ENCODE measurements around the gene HMGA1.

Gene HMGA1

GRCh38 chr6:34223956-34224940 is 12.4 kb upstream of the HMGA1 start:
- in situ Hi-C loops (cut with MboI; ENCODE audit: low sequenced_read_pairs) = no loop called here

GRCh38 chr6:34225551-34225950 is 11.1 kb upstream of the HMGA1 start:
- in situ Hi-C loops (cut with MboI; ENCODE audit: low sequenced_read_pairs) = no loop called here

DNA sequence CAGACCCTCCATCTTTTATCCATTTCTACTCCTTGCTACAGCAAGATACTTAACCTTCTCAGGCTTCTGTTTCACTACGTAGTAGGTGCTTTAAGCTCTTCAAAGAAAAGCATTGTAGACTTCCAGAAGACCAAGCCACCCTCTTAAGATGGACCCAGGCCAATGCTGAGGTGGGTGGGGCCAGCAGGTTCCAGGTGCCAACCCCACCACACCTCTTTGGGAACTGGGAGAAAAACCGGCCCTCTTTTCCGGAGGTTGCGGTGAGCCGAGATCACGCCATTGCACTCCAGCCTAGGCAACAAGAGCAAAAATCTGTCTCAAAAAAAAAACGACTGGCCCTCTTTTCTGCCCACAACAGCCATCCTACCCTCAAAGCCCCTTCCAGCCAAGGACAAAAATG is 10.6 kb upstream of the HMGA1 start:
- in situ Hi-C loops (cut with MboI; ENCODE audit: low sequenced_read_pairs) = no loop called here

DNA sequence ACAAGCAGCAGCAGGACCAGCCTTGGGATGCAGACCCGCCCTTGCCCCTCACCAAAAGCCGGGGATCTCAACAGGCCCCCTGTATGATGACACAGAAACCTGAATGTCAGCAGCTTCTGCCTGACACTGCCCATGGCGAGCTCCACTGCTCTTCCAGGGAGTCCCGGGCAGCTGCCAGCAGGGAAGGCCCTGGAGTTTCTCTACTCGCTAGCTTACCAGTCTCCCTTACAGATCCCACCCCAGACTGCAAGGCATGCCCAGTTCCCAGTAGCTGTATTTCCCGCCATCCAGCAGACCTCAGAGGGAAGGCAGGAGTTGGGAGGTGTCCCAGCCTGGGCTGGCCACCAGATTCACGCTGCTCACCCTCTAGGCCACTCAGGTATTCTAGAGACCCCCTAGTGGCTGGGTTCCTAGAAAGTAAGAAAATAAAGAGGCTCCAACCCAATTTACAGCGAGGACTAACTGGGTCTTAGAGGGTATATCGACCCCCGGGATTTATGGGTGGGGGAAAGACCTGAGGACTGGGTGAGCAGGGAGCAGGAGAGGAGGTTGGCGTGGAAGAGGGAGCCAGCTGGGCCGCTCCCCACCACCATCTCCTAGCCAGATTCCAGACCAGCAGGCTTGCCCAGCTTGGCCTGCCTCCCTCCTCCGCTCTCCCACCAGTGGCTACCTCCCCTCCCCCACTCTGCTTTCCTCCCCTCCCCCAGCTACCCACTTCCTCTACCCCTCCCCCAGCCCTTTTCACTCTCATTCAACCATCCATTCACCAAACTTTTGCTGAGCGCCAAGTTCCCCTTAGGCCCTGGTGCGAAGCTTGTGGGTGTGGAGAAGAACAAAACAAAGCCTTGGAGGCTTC is 9.7 kb upstream of the HMGA1 start:
- in situ Hi-C loops (cut with MboI; ENCODE audit: low sequenced_read_pairs) = no loop called here

DNA sequence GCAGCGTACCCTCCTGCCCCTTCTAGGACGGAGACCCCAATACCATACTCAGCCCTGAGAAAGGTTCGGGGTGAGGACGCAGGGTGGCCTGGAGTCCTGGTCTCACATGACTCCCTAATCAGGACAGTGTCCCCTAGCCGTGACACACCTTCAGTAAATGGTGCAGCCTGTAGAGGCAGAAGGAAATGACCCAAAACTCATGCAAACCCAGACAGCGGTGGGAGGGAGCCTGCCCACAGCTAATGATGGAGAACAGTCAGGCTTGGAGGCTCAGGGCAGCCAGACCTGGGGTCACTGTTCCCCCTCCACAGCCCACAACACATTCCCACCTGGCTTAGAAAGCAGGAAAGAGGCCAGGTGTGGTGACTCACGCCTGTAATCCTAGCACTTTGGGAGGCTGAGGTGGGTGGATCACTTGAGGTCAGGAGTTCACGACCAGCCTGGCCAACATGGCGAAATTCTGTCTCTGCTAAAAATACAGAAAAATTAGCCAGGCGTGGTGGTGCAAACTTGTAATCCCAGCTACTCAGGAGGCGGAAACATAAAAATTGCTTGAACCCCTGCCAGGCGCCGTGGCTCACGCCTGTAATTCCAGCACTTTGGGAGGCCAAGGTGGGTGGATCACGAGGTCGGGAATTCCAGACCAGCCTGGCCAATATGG is 8.8 kb upstream of the HMGA1 start:
- in situ Hi-C loops (cut with MboI; ENCODE audit: low sequenced_read_pairs) = no loop called here

DNA sequence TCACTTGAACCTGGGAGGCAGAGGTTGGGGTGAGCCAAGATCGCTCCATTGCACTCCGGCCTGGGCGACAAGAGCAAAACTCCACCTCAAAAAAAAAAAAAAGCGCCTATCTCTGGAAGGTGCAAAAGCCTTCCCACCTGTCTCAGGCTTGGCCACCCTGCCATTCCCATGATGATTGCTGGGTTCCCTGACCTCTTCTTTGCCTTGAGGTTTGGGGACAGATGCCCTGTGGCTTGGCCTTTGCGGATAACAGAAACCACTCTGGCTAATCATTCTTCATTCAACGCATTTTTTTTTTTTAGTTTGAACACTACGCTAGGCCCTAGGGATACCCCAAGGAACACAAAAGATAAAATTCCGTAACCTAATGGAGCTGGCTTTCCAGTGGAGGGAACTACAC is 6.8 kb upstream of the HMGA1 start:
- in situ Hi-C loops (cut with MboI; ENCODE audit: low sequenced_read_pairs) = no loop called here

- in situ Hi-C loops (cut with MboI; ENCODE audit: low sequenced_read_pairs) = no loop called here
These were observed 5.9 kb upstream of the HMGA1 start for GRCh38 chr6:34230653-34231371.

- in situ Hi-C loops (cut with MboI; ENCODE audit: low sequenced_read_pairs) = no loop called here
These were observed 4.9 kb upstream of the HMGA1 start for GRCh38 chr6:34231566-34232336.

- in situ Hi-C loops (cut with MboI; ENCODE audit: low sequenced_read_pairs) = no loop called here
These were observed 3.8 kb upstream of the HMGA1 start for GRCh38 chr6:34232901-34233300.

- in situ Hi-C loops (cut with MboI; ENCODE audit: low sequenced_read_pairs) = no loop called here
These were observed 2.8 kb upstream of the HMGA1 start for GRCh38 chr6:34233867-34234266.

DNA sequence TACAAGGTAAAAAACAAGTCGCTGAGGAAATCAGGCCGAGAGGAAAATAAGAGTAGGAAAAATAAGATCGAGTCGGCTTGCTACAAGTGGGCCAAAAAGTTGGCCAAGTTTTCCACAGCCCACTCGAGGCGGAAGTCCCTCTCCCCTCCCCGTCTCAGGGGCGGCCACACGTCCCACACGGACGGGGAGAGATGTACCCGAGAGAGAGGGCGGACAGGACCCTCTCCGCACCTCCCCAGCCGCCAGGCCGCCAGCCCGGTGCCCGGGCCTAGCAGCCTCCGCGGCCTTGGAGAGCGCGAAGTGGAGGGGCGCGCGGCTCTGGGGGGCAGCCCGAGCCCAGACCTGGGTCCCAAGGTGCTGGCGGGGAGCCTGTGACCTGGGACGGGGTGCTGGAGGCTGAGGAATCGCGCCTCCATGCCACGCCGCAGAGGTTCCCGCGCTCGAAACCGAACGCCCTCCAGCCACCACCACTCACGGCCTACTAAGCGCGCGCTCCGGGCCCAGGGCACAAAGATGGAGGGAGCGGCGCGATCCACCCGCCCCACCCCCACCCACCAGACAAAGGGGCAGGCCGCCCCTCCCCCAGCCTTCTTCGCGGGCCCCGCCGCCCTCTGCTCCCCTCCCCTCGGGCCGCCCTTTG is 1.9 kb upstream of the HMGA1 start:
- in situ Hi-C loops (cut with MboI; ENCODE audit: low sequenced_read_pairs) = no loop called here

- in situ Hi-C loops (cut with MboI; ENCODE audit: low sequenced_read_pairs) = no loop called here
These were observed 1.2 kb upstream of the HMGA1 start for GRCh38 chr6:34235307-34236130.

DNA sequence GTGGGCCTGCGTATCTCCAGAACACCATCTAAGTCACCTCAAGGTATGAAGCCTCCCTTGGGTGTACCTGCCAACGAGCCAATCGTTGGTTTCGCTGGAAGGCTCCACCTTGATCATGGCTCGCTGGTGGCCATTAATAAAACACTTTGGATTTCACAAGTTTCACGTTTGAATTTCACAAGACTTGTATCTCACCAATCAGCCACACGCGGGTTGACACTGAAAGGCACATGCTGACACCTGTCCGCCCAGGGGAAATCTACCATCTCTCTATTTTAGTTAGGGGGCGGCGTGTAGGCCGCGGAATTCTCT is 586 bp upstream of the HMGA1 start:
- in situ Hi-C loops (cut with MboI; ENCODE audit: low sequenced_read_pairs) = no loop called here

GRCh38 chr6:34237316-34237721 is 646 bp downstream of the HMGA1 start:
- in situ Hi-C loops (cut with MboI; ENCODE audit: low sequenced_read_pairs) = no loop called here

DNA sequence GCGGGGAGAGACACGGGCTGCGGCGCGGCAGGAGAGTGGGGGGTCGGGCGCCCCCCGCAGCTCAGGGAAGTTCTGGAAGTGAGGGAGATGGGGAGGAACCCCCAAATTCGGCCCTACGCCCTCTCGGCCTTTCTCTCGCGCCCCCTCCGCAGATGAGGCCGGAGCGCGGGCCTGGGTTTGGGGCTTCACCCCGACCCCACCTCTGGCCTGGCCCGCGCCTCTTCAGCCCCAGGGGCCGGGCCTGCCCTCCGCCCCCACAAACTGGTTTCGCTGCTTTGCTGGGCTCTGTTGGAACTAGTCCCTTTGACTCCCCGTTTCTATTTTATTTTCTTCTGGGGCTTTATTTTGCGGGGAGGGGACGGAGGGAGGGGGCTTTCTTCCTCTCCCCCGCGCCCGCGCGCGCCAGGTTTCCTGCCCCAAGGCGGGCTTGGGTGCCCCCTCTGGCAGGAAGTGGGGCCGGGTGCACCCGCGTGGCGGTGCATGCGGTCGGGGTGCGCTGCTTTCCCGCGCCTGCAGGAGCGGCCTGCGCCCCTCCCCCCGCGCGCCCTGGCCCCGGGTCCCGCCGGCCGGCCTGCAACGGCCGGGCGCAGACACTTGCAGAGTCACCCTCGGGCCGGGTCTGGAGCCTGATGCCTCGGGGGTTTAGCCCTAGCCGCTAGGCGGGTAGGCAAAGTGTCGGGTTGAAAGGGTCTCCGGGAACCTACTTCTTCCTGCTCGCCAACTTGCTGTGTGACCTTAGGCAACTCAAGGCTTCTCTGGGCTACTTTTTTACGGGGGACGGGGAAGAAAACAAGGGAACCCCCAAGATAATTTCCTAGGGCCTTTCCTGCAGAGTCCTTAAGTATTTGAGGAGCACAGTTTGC is 1.3 kb downstream of the HMGA1 start:
- in situ Hi-C loops (cut with MboI; ENCODE audit: low sequenced_read_pairs) = no loop called here

DNA sequence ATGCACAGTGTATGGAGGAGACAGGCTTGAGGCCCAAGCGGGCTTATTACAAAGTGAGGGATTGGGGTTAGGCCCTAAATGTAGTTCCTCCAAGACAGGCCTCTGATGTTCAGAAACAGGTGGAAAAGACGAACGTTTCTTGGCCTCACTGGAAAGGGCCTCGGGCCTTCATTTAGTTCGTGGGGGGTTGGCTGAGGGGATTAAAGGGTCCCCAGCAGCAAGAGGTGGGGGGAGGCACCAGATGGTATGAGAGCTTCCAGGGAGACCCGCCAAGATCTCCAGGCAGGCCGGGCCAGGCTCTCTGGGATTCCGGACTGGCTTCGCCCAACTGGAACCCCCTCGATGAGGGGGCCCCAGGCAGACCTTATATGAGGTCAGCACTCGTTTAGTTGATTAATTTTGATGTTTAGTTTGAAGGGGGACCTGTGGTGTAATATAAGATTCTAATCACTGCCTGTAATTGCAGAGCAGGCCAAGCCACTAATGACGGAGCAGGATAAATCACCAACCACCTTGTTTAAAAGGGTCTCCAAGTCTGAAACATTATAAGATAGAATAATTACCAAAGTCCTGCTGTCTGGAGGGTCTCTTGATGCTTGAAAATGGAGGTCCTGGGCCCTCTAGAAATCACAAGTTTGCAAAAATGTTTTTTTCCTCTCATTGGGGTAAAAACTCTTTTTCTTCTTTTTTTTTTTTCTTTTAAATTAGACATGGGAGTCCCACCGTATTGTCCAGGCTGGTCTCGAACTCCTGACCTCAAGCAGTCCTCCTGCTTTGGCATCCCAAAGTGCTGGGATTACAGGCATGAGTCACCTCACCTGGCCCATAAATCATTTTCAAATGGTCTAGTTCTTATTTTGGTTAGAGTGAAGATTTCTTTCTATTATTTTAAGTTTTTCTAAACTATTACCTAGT is 2.2 kb downstream of the HMGA1 start:
- in situ Hi-C loops (cut with MboI; ENCODE audit: low sequenced_read_pairs) = no loop called here

- in situ Hi-C loops (cut with MboI; ENCODE audit: low sequenced_read_pairs) = no loop called here
These were observed 2.8 kb downstream of the HMGA1 start for GRCh38 chr6:34239500-34239825.
